Measurements from ENCODE around the gene ALKBH3. TPM values are rescaled to one million over a fixed set of nuclear protein-coding genes. Genes with fewer than 3 reads are reported as not detected.

ALKBH3 gene
- total RNA-seq, 1 donor from 2014 or later: 40.5 TPM

GRCh38 chr11:43937434-43938411, 57.1 kb downstream of the ALKBH3 start:
- TF ChIP-seq CTCF (IDR thresholded peaks at IDR 0.05): no peak
- Mint-ChIP-seq H3K27me3 (peaks cover 23% of the 10 kb centered on the region), H3K36me3 (ENCODE audit: low read depth) (no peaks in the 10 kb centered on the region), H3K27ac (no peak overlapping the region), H3K9me3 (no peaks in the 10 kb centered on the region), H3K4me1 (peaks cover 5% of the 10 kb centered on the region), H3K4me3 (no peak overlapping the region)
- POLR2A ChIA-PET: no interaction called here
- DNase-seq (no peak), ATAC-seq (ENCODE audit: low read depth) (no peak)
- CTCF ChIA-PET: interaction anchor here (0.6 kb wide), 1 partner anchor 1119 kb away, joined by 3 read pairs; no protein-coding TSS in a partner anchor
- intact Hi-C loops (cut with micrococcal nuclease): no loop called here

DNA sequence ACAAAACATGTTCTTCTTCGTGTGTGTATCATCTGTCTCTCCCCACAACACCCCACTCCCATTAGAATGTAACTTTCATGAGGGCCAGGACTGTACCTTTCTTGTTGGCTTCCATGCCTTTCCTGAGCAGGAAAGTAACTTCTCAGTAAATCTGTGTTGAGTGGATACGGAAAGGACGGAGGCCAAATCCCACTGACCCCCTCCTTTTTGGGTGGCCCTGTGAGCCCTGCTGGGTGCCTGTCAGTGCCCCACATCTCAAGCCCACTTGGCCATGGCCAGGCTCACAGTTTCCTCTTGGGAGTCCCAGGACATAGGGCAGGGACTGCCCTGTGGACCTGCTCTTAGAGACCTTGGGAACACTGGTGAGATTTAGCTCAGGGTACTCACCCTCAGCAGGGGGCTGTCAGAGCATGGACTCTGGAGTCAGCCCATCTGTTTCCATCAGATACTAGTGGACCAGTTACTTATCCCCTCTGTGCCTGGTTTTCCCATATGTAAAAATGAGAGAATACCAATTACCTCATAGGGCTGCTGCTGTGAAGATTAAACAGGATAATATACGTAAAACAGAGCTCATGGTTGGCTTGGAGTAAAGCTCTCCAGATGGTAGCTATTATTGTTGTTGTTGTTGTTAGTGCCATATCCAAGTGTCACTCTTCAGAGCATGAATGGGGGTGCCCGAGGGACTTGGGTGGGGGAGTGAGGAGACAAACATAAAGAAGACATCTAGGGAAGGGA, 60.8 kb downstream of the ALKBH3 start:
- intact Hi-C loops (cut with micrococcal nuclease): no loop called here
- CTCF ChIA-PET: no interaction called here
- no peak overlapping the region for H3K27ac Mint-ChIP-seq

GRCh38 chr11:43942662-43943371, 62.2 kb downstream of the ALKBH3 start:
- ATAC-seq (ENCODE audit: low read depth) (no peak), DNase-seq (no peak)
- Mint-ChIP-seq H3K36me3 (ENCODE audit: low read depth) (no peaks in the 10 kb centered on the region), H3K4me1 (peaks cover 19% of the 10 kb centered on the region), H3K4me3 (peak overlapping the region; percentile 59), H3K27me3 (peaks cover 54% of the 10 kb centered on the region), H3K27ac (no peak overlapping the region), H3K9me3 (no peaks in the 10 kb centered on the region)
- TF ChIP-seq CTCF (IDR thresholded peaks at IDR 0.05): no peak
- intact Hi-C loops (cut with micrococcal nuclease): no loop called here
- ChIA-PET POLR2A (no interaction called here), CTCF (no interaction called here)

More for the DNA sequence above, 60.8 kb downstream of the ALKBH3 start:
- H3K4me1 Mint-ChIP-seq: peaks cover 19% of the 10 kb centered on the region
- peak overlapping the region; percentile 82 for H3K4me3 Mint-ChIP-seq
- H3K9me3 Mint-ChIP-seq: no peaks in the 10 kb centered on the region
- no peak for DNase-seq
- no peak for ATAC-seq (ENCODE audit: low read depth)
- POLR2A ChIA-PET: interaction anchor here (0.7 kb wide), 1 partner anchor 12 kb away, joined by 3 read pairs; no protein-coding TSS in a partner anchor
- peaks cover 42% of the 10 kb centered on the region for H3K27me3 Mint-ChIP-seq
- no peaks in the 10 kb centered on the region for H3K36me3 Mint-ChIP-seq (ENCODE audit: low read depth)
- no peak for TF ChIP-seq CTCF (IDR thresholded peaks at IDR 0.05)

DNA sequence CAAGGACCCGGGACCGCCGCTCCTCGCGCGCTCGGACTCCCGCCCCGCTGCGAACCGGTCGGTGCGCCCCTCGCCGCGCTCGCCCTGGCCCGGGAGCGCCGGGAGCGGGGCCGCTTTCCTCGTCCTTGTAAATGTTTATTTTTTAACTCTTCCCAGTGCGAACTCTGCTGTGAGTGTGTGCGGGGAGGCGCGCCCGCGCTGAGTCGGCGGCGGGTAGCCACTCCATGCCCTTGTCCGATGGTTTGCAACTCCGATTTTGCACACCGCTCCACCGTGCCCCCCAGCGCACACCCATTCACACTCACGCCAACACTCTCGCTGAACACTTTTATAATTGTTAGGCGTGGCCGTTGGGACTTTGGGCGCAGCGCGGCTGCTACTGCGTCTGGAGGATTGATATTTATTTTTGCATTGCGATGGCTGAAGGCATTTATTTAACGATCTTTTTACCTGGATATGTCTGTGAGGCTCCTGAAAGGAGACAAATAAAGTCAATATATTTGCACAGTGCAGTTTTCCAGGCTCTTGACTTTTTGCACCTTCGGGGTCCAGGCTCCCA, 62.8 kb downstream of the ALKBH3 start:
- TF ChIP-seq CTCF (IDR thresholded peaks at IDR 0.05): no peak
- intact Hi-C loops (cut with micrococcal nuclease): no loop called here
- Mint-ChIP-seq H3K27me3 (peaks cover 50% of the 10 kb centered on the region), H3K4me3 (peak overlapping the region; percentile 81), H3K36me3 (ENCODE audit: low read depth) (no peaks in the 10 kb centered on the region), H3K27ac (no peak overlapping the region), H3K4me1 (peaks cover 19% of the 10 kb centered on the region), H3K9me3 (no peaks in the 10 kb centered on the region)
- ATAC-seq (ENCODE audit: low read depth): no peak
- no peak for DNase-seq
- ChIA-PET POLR2A (no interaction called here), CTCF (no interaction called here)

Data from activated B cell treated with CpG ODN at 0.5 μM for 24 hours (primary cell).